Measurements from ENCODE around the gene ADAM12. TPM values are rescaled to one million over a fixed set of nuclear protein-coding genes. Genes with fewer than 3 reads are reported as not detected.

Gene ADAM12
- total and polyA plus RNA-seq, 2 of the 13 experiments (the other 11 are each of a cell fraction or from before 2014, with no cell fraction given): not detected

DNA sequence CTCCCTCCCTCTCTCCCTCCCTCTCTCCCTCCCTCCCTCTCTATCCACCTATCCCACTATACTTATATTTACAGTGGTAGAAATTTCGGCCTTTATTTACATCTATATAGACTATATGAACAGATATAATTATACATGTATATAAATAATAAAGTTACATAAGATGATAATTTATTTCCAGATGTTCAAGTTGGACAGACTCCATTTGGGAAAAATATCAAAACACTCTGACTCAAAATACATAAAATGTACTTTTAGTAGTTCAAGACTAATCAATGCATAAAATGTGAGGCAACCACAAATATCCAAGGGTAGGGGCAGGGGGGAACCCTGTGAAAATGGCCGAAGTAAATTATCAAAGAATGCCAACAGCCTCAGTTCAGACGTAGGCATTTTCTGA is 288.9 kb downstream of the ADAM12 start:
- peaks cover 0 to 13% of the 10 kb centered on the region in 2 experiments; a peak in 1 of 5 replicates for H3K27me3 ChIP-seq (ENCODE audit: control insufficient read depth in 1 of 2, insufficient read depth in 2 of 2, low read length in 2 of 2)
- H3K9ac ChIP-seq (ENCODE audit: insufficient read depth, low read depth, low read length): no peak overlapping the region
- peak; percentile 20 for TF ChIP-seq HNRNPK (IDR thresholded peaks at IDR 0.05; ENCODE audit: low read depth, low read length, poor library complexity, severe bottlenecking)
- no peak for TF ChIP-seq ZNF615 (CRISPR knock-in tag; IDR thresholded peaks at IDR 0.05; ENCODE audit: borderline replicate concordance)
- intact Hi-C loops (cut with micrococcal nuclease; ENCODE audit: unreplicated experiment): loop anchor here (5.0 kb wide), 1 partner anchor 232 kb away; no protein-coding TSS in a partner anchor
- in situ Hi-C loops (cut with HindIII; ENCODE audit: extremely low pct_ligation_motif_present, low pct_unique_long_range_greater_than_20kb): no loop called here
- BruUV-seq (replicated peaks): no TSS peak
- no peak for FAIRE-seq
- WGBS (ENCODE audit: low lambda C conversion rate): 0% methylated on average over 3 of the region's 3 CpGs
- H3K4me1 ChIP-seq (ENCODE audit: insufficient read depth, low read length): no peaks in the 10 kb centered on the region
- H3K9me3 ChIP-seq (ENCODE audit: low read length): no peaks in the 10 kb centered on the region
- no peaks in the 10 kb centered on the region for H3K79me2 ChIP-seq (ENCODE audit: insufficient read depth, low read length)
- H2AFZ ChIP-seq (ENCODE audit: low read length): no peak overlapping the region
- H3K36me3 ChIP-seq (replicated peaks in 1 of 2; ENCODE audit: control insufficient read depth in 1 of 2, insufficient read depth in 2 of 2, low read length in 2 of 2): no peaks in the 10 kb centered on the region
- ChIA-PET POLR2A (no interaction called here), CTCF (ENCODE audit: low intra/inter-chr PET ratio, low total read pairs) (no interaction called here)
- no peaks in the 10 kb centered on the region for H4K20me1 ChIP-seq (ENCODE audit: insufficient read depth, low read length)
- no peak overlapping the region for H3K27ac ChIP-seq (ENCODE audit: extremely low read length, insufficient read depth, low read length)
- no peak overlapping the region for H3K4me3 ChIP-seq (replicated peaks in 1 of 3; ENCODE audit: insufficient read depth in 1 of 3, low read depth in 2 of 3, low read length in 3 of 3)
- no peak for ATAC-seq
- DNase-seq (ENCODE audit: low spot score): no peak
- H3K4me2 ChIP-seq (ENCODE audit: low read depth, low read length): no peak overlapping the region

DNA sequence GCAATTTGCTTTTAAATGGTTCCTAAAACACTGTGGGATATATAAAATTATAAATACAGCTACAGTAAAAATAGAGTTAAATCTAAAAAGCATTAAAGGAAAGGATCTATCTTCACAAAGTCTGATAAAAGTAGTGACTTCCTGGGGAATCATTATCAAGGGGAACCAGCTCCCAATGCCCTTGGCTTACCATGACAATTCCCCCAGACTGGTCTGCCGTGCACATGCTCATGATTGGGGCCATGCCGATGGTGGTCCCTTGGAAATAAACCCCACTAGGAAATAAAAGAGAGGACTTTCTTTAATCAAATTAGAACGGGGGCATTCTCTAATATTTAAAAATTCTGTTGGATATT is 290.1 kb downstream of the ADAM12 start:
- peaks cover 0 to 19% of the 10 kb centered on the region in 2 experiments; a peak in 1 of 5 replicates for H3K27me3 ChIP-seq (ENCODE audit: control insufficient read depth in 1 of 2, insufficient read depth in 2 of 2, low read length in 2 of 2)
- FAIRE-seq: no peak
- POLR2A ChIA-PET: no interaction called here

More for the DNA sequence above, 290.1 kb downstream of the ADAM12 start:
- Histone ChIP-seq H3K27ac (ENCODE audit: extremely low read length, insufficient read depth, low read length) (no peak overlapping the region), H3K4me2 (ENCODE audit: low read depth, low read length) (no peak overlapping the region), H3K9me3 (ENCODE audit: low read length) (no peaks in the 10 kb centered on the region), H3K4me1 (ENCODE audit: insufficient read depth, low read length) (no peaks in the 10 kb centered on the region), H2AFZ (ENCODE audit: low read length) (no peak overlapping the region), H3K9ac (ENCODE audit: insufficient read depth, low read depth, low read length) (no peak overlapping the region), H3K4me3 (replicated peaks in 1 of 3; ENCODE audit: insufficient read depth in 1 of 3, low read depth in 2 of 3, low read length in 3 of 3) (no peak overlapping the region), H3K36me3 (replicated peaks in 1 of 2; ENCODE audit: control insufficient read depth in 1 of 2, insufficient read depth in 2 of 2, low read length in 2 of 2) (no peaks in the 10 kb centered on the region), H3K79me2 (ENCODE audit: insufficient read depth, low read length) (no peaks in the 10 kb centered on the region), H4K20me1 (ENCODE audit: insufficient read depth, low read length) (no peaks in the 10 kb centered on the region)
- TF ChIP-seq ZNF160 (CRISPR knock-in tag; IDR thresholded peaks at IDR 0.05) (no peak), NCOA2 (CRISPR knock-in tag; IDR thresholded peaks at IDR 0.05) (no peak), HIVEP1 (CRISPR knock-in tag; IDR thresholded peaks at IDR 0.05) (no peak), EZH2 (conservative IDR thresholded peaks at IDR 0.05; ENCODE audit: low read depth, low read length) (no peak)
- TF ChIP-seq, protein P1, sequence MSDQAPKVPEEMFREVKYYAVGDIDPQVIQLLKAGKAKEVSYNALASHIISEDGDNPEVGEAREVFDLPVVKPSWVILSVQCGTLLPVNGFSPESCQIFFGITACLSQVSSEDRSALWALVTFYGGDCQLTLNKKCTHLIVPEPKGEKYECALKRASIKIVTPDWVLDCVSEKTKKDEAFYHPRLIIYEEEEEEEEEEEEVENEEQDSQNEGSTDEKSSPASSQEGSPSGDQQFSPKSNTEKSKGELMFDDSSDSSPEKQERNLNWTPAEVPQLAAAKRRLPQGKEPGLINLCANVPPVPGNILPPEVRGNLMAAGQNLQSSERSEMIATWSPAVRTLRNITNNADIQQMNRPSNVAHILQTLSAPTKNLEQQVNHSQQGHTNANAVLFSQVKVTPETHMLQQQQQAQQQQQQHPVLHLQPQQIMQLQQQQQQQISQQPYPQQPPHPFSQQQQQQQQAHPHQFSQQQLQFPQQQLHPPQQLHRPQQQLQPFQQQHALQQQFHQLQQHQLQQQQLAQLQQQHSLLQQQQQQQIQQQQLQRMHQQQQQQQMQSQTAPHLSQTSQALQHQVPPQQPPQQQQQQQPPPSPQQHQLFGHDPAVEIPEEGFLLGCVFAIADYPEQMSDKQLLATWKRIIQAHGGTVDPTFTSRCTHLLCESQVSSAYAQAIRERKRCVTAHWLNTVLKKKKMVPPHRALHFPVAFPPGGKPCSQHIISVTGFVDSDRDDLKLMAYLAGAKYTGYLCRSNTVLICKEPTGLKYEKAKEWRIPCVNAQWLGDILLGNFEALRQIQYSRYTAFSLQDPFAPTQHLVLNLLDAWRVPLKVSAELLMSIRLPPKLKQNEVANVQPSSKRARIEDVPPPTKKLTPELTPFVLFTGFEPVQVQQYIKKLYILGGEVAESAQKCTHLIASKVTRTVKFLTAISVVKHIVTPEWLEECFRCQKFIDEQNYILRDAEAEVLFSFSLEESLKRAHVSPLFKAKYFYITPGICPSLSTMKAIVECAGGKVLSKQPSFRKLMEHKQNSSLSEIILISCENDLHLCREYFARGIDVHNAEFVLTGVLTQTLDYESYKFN (CRISPR knock-in tag; conservative IDR thresholded peaks at IDR 0.05): no peak
- no TSS peak for BruUV-seq (replicated peaks)
- DNase-seq (ENCODE audit: low spot score): no peak
- in situ Hi-C loops (cut with HindIII; ENCODE audit: extremely low pct_ligation_motif_present, low pct_unique_long_range_greater_than_20kb): no loop called here
- WGBS (ENCODE audit: low lambda C conversion rate): 0% methylated on average over 3 of the region's 3 CpGs
- CTCF ChIA-PET (ENCODE audit: low intra/inter-chr PET ratio, low total read pairs): no interaction called here
- ATAC-seq: no peak
- intact Hi-C loops (cut with micrococcal nuclease; ENCODE audit: unreplicated experiment): loop anchor here (5.0 kb wide), 1 partner anchor 231 kb away; no protein-coding TSS in a partner anchor
